Right lobe of liver (tissue), 4 donors: ENCODE measurements around the gene TLL1.

Source experiments
- POLR2A ChIP-seq: fragments of 450-650 bp; IDR thresholded peaks from one replicate; pipeline ENCODE4 v1.6.1; 2017; ENCODE audit warnings: antibody characterized with exemption, mild to moderate bottlenecking
- TF ChIP-seq, protein P1 (sequence below), 4 donors: fragments of 200-600 bp in 3 of 4; fragments of 450-650 bp in 1 of 4; IDR thresholded peaks; one replicate each; pipeline versions ENCODE4 v1.5.1 to v1.8.0; 2016 to 2022; ENCODE audit warnings: antibody characterized with exemption in 4 of 4, mild to moderate bottlenecking in 2 of 4
- donor health status: DM: no; HTN: no; CAD: no.
- donor health status: DM: no; HTN: no; CAD: no.
- donor health status: DM: no; HTN: yes; CAD: no.

DNA sequence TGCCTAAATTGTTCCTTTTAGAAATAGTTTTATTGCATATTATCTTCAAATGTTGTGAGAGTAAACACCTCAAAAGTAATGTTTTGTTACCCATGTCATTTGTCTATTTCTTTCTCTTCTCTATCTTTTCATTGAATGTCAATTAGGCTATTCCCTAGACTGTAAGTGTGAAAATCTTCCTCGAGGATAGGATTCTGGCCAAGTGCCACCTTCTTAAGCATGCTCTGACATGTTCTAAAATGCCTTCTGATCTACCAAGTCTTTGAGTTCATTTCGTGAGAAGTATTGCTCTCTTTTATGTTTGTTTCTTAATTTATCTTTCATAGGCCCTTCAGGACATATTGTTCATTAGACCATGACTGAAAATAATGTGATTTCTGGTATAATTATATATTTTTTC is 44.1 kb upstream of the TLL1 start:
- no peak for TF ChIP-seq POLR2A
- TF ChIP-seq, protein P1, sequence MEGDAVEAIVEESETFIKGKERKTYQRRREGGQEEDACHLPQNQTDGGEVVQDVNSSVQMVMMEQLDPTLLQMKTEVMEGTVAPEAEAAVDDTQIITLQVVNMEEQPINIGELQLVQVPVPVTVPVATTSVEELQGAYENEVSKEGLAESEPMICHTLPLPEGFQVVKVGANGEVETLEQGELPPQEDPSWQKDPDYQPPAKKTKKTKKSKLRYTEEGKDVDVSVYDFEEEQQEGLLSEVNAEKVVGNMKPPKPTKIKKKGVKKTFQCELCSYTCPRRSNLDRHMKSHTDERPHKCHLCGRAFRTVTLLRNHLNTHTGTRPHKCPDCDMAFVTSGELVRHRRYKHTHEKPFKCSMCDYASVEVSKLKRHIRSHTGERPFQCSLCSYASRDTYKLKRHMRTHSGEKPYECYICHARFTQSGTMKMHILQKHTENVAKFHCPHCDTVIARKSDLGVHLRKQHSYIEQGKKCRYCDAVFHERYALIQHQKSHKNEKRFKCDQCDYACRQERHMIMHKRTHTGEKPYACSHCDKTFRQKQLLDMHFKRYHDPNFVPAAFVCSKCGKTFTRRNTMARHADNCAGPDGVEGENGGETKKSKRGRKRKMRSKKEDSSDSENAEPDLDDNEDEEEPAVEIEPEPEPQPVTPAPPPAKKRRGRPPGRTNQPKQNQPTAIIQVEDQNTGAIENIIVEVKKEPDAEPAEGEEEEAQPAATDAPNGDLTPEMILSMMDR (IDR thresholded peaks at IDR 0.05): no peak
